Ishikawa (cell line): Measurements from ENCODE around the gene ATP1A2.
A peak's percentile ranks its signal among the peaks of the same experiment; 100 is the strongest.

Source experiments
- CEBPB ChIP-seq: IDR thresholded peaks from 2 replicates; pipeline ENCODE4 v1.6.1; 2012
- CREB1 ChIP-seq: IDR thresholded peaks from 2 replicates; pipeline ENCODE4 v1.6.1; 2012; ENCODE audit warnings: low read depth
- EGR1 ChIP-seq: IDR thresholded peaks from 2 replicates; pipeline ENCODE4 v1.6.1; 2012
- EP300 ChIP-seq: IDR thresholded peaks from 2 replicates; pipeline ENCODE4 v1.6.1; 2012; ENCODE audit warnings: borderline replicate concordance
- FOXM1 ChIP-seq: IDR thresholded peaks from 2 replicates; pipeline ENCODE4 v1.6.1; 2012; ENCODE audit warnings: low read depth, borderline replicate concordance
- MAX ChIP-seq: IDR thresholded peaks from 2 replicates; pipeline ENCODE4 v1.6.1; 2012
- NFIC ChIP-seq: IDR thresholded peaks from 2 replicates; pipeline ENCODE4 v1.6.1; 2012
- RAD21 ChIP-seq: IDR thresholded peaks from 2 replicates; pipeline ENCODE4 v1.6.1; 2012; ENCODE audit warnings: low read depth
- REST ChIP-seq: IDR thresholded peaks from 2 replicates; pipeline ENCODE4 v1.6.1; 2012; ENCODE audit warnings: low read depth, mild to moderate bottlenecking
- TAF1 ChIP-seq: IDR thresholded peaks from 2 replicates; pipeline ENCODE4 v1.6.1; 2012; ENCODE audit warnings: low read depth, mild to moderate bottlenecking
- TCF12 ChIP-seq: IDR thresholded peaks from 2 replicates; pipeline ENCODE4 v1.6.1; 2012; ENCODE audit warnings: low read depth
- TEAD4 ChIP-seq: IDR thresholded peaks from 2 replicates; pipeline ENCODE4 v1.6.1; 2012
- YY1 ChIP-seq: IDR thresholded peaks from 2 replicates; pipeline ENCODE4 v1.6.1; 2012; ENCODE audit warnings: low read depth
- ZBTB7A ChIP-seq: IDR thresholded peaks from 2 replicates; pipeline ENCODE4 v1.6.1; 2012; ENCODE audit warnings: low read depth
- TF ChIP-seq, protein P1 (sequence below): IDR thresholded peaks from 2 replicates; pipeline ENCODE4 v1.6.1; 2012

The ATP1A2 gene

GRCh38 chr1:160108888-160109662 is 6.5 kb upstream of the ATP1A2 start:
- 0 out of 2 replicates have a peak, but pooled peaks have one; percentile 38 for TF ChIP-seq TAF1
- no peak for TF ChIP-seq YY1
- TF ChIP-seq RAD21 = peak; percentile 15; the same call in 1 of the 2 replicates
- peak; percentile 53 for TF ChIP-seq EP300
- peak; percentile 57; the same call in 1 of the 2 replicates for TF ChIP-seq CEBPB
- TF ChIP-seq NFIC = peak; percentile 45
- TF ChIP-seq TCF12 = peak; percentile 50
- TF ChIP-seq FOXM1 = no peak
- TF ChIP-seq CREB1 = no peak
- 0 out of 2 replicates have a peak, but pooled peaks have one; percentile 46 for TF ChIP-seq ZBTB7A
- no peak for TF ChIP-seq EGR1
- TF ChIP-seq, protein P1, sequence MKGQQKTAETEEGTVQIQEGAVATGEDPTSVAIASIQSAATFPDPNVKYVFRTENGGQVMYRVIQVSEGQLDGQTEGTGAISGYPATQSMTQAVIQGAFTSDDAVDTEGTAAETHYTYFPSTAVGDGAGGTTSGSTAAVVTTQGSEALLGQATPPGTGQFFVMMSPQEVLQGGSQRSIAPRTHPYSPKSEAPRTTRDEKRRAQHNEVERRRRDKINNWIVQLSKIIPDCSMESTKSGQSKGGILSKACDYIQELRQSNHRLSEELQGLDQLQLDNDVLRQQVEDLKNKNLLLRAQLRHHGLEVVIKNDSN = no peak
- peak; percentile 90 for TF ChIP-seq MAX
- TF ChIP-seq TEAD4 = peak; percentile 34
- no peak for TF ChIP-seq REST

- no peak for TF ChIP-seq TEAD4
- TF ChIP-seq YY1 = no peak
- no peak for TF ChIP-seq MAX
- no peak for TF ChIP-seq RAD21
- TF ChIP-seq EGR1 = no peak
- no peak for TF ChIP-seq REST
- TF ChIP-seq EP300 = no peak
Measured at GRCh38 chr1:160109686-160110085, 5.9 kb upstream of the ATP1A2 start.

GRCh38 chr1:160112357-160112756 is 3.2 kb upstream of the ATP1A2 start:
- no peak for TF ChIP-seq CREB1
- TF ChIP-seq TEAD4 = no peak
- no peak for TF ChIP-seq REST
- TF ChIP-seq EGR1 = no peak
- no peak for TF ChIP-seq TCF12
- no peak for TF ChIP-seq RAD21
- no peak for TF ChIP-seq FOXM1
- TF ChIP-seq EP300 = no peak
- no peak for TF ChIP-seq ZBTB7A
- TF ChIP-seq MAX = no peak
- TF ChIP-seq, protein P1 = no peak

- TF ChIP-seq TAF1 = no peak
- TF ChIP-seq RAD21 = no peak
- TF ChIP-seq, protein P1 = no peak
- no peak for TF ChIP-seq CEBPB
- TF ChIP-seq MAX = no peak
- no peak for TF ChIP-seq EGR1
- TF ChIP-seq TCF12 = no peak
- no peak for TF ChIP-seq NFIC
- no peak for TF ChIP-seq TEAD4
- TF ChIP-seq YY1 = no peak
- no peak for TF ChIP-seq EP300
- no peak for TF ChIP-seq CREB1
- no peak for TF ChIP-seq ZBTB7A
- TF ChIP-seq FOXM1 = no peak
- no peak for TF ChIP-seq REST
Measured at GRCh38 chr1:160113407-160113806, 2.2 kb upstream of the ATP1A2 start.
